Central memory CD4-positive, alpha-beta T cell (primary cell): ENCODE data around the gene MYOM3.
A peak's percentile ranks its signal among the peaks of the same experiment; 100 is the strongest.

Experiments
- DNase-seq: peaks from one replicate; pipeline ENCODE4 v3.0.0; 2022
- total RNA-seq, 3 experiments: gene quantifications; one replicate each; lab custom pipeline; 2026; lab: John Stamatoyannopoulos, UW

MYOM3 gene
- 0 reads per million in 3 experiments for total RNA-seq

- DNase-seq, result peak; percentile 42
These were observed at the start of gene MYOM3 for GRCh38 chr1:24111996-24112779. Gene MYOM3 (minus strand): TSS chr1:24112135. CDS start chr1:24108636, 3,499 bp downstream.

- no peak for DNase-seq
These were observed 49.3 kb upstream of the MYOM3 start for GRCh38 chr1:24161270-24161669.

- DNase-seq, result no peak
These were observed 47.4 kb upstream of the MYOM3 start for GRCh38 chr1:24159366-24159765.

GRCh38 chr1:24157918-24158481, 46.1 kb upstream of the MYOM3 start:
- DNase-seq, result no peak

- no peak for DNase-seq
These were observed 44.8 kb upstream of the MYOM3 start for GRCh38 chr1:24156542-24157260.

GRCh38 chr1:24155011-24155782, 43.3 kb upstream of the MYOM3 start:
- DNase-seq, result no peak

- DNase-seq, result no peak
These were observed 42.3 kb upstream of the MYOM3 start for GRCh38 chr1:24154215-24154614.

GRCh38 chr1:24152631-24153494, 40.9 kb upstream of the MYOM3 start:
- no peak for DNase-seq

- DNase-seq, result no peak
These were observed 39.2 kb upstream of the MYOM3 start for GRCh38 chr1:24151175-24151533.

- DNase-seq, result peak; percentile 63
These were observed 38.6 kb upstream of the MYOM3 start for GRCh38 chr1:24150234-24151174.

- DNase-seq, result no peak
These were observed 37.9 kb upstream of the MYOM3 start for GRCh38 chr1:24149866-24150233.

GRCh38 chr1:24147816-24148215, 35.9 kb upstream of the MYOM3 start:
- DNase-seq, result no peak

GRCh38 chr1:24147194-24147593, 35.3 kb upstream of the MYOM3 start:
- DNase-seq, result no peak

GRCh38 chr1:24142546-24143534, 30.9 kb upstream of the MYOM3 start, which contains the start of gene IL22RA1:
Gene IL22RA1 (minus strand): TSS chr1:24143140. CDS start chr1:24143082, 58 bp downstream.
- DNase-seq, result no peak

GRCh38 chr1:24141311-24141997, 29.5 kb upstream of the MYOM3 start:
- no peak for DNase-seq

- no peak for DNase-seq
These were observed 28.8 kb upstream of the MYOM3 start for GRCh38 chr1:24140741-24141181.

- DNase-seq, result no peak
These were observed 28.0 kb upstream of the MYOM3 start for GRCh38 chr1:24139841-24140425.

- no peak for DNase-seq
These were observed 27.2 kb upstream of the MYOM3 start for GRCh38 chr1:24139222-24139489.
